ENCODE data around the gene SPTBN5.
A peak's percentile ranks its signal among the peaks of the same experiment; 100 is the strongest.

Gene SPTBN5

DNA sequence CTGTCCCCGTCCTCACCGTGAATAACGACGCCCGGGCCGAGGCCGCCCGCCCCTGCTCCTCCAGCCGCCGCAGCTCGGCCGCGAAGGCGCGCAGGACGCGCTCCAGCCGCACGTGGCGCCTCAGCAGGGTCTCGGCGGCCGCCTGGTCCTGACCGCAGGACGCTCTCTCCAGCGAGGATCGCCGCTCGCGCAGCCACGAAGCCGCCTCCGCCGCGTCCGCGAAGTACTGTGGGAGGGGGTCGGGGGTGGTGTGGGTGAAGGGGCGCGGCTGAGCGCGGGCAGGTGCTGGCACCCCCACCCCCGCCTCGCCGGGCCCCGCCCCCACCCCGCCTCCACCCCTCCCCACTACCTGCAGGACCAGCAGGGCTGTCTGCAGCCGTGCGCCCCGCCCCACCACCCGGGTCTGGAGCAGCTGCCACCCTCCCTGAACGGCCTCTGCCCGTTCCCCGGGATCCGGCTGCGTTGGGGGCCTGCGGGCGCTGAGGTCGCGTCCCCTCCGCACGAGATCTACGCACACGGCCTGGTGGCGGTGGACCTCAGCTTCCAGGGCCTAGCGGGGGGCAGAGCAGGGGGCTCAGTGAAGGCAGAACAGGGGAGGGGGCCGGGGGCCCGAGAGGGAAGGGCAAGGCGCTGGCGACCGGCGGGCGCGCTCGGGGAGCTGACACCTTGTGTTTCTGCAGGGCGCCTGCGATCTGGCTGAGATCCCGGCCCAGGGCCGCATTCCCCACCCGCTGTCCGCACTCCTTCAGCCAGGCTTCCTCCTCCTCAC, 11.7 kb downstream of the SPTBN5 start:
- no peak for DNase-seq

GRCh38 chr15:41881550-41881919, 12.3 kb downstream of the SPTBN5 start:
- no peak for DNase-seq

- no peak for DNase-seq
Measured at GRCh38 chr15:41881086-41881485, 12.8 kb downstream of the SPTBN5 start.

GRCh38 chr15:41880156-41880877, 13.5 kb downstream of the SPTBN5 start:
- DNase-seq, result no peak

DNA sequence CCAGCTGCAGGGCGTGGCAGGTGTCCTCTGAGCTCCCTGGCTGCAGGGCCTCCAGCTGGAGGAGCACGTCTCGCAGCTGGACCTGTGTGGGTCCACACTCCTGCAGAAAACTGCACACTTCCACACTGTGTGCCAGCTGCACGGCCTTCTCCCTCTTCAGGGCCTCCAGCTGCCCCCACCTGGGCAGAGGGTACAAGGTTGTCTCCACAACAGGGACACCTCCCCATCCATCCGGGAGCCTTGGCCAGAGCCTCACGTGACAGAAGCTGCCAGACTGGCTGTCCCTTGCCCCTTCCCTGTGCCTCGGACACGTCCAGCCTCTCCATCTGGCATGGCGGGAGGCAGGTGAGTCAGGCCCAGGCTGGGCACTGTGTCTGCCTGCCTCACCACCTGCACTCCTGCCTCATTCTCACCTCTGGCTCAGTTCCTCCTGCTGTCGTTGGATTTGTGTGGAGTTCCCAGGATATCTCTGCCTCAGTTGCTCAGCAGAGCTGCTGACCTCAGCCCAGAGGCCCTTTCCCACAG, 14.5 kb downstream of the SPTBN5 start:
- DNase-seq, result no peak

DNA sequence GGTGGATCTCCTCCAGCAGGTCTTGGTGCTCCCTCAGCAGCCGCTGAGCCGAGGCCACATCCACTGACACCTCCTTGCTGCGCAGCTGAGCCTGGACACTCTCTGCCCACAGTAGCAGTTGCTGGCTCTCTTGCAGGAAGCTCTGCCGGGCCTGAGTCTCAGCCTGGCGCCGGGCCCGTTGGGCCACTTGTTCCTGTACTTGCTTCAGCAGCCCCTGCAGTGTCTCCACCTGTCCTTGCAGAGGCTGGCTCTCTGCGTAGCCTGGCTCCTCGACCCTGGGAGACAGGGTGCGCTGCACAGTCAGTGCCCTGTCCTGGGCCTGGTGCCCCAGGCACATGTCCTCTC, 15.5 kb downstream of the SPTBN5 start:
- DNase-seq, result no peak

GRCh38 chr15:41877631-41878354, 16.1 kb downstream of the SPTBN5 start:
- DNase-seq, result no peak

DNA sequence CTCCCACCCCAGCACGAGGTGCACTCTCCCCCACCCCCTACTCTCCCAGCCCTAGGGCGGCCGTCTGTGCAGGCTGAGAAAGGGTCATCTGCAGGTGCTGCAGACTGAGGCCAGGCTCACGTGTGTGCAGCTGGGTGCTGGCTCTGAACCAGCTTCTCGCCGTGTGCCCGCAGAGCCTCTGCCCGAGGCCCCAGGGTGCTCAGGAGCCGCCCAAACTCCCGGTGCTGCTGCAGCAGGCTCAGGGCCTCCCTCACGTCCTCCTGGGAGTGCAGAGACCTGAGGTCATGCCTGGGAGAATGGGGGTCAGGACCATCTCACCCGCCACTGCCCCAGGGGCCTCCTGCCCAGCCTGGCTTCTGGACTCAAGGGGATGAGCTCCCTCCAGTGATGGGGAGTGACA, 17.2 kb downstream of the SPTBN5 start:
- no peak for DNase-seq

DNA sequence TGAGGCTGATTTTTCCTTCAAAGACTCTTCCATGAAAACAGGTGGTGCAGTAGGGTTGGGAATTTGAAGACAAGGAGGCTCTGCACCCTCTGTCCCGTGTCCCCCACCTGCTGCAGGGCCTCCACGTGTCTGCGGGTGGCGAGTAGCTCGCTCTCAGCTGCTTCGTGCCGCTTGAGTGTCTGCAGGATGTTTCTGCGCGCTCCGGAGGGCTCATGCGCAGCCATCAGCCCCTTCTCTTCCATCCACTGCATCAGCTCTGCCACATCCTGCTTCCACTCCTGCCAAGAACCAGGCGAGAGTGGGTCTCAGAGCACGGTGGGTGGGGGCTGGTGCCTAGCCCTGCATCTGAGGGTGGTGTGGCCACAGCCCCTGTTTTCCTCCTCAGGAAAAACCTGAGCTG, 17.8 kb downstream of the SPTBN5 start:
- no peak for DNase-seq

- DNase-seq, result no peak
Measured at GRCh38 chr15:41874736-41875135, 19.1 kb downstream of the SPTBN5 start.

DNA sequence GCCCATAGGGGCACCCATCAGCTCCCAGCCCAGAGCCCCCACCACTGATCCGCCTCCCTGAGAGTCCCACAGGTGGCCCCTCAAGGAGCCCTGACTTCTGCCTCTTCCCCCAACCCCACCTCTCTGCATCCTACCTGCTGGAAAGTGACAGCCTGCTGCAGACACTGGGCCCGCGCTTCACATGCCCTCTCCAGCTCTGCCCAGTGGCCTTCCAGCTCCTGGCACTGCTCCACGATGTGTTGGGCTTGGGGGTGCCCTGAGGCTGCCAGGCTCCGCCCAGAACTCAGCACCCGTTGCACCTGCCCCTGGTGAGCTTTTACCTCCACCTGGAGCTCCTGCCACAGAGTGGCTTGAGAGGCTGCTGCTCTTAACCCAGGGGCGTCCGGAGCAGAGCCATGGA, 20.1 kb downstream of the SPTBN5 start:
- no peak for DNase-seq

GRCh38 chr15:41872166-41872747, 21.6 kb downstream of the SPTBN5 start:
- DNase-seq, result no peak

DNA sequence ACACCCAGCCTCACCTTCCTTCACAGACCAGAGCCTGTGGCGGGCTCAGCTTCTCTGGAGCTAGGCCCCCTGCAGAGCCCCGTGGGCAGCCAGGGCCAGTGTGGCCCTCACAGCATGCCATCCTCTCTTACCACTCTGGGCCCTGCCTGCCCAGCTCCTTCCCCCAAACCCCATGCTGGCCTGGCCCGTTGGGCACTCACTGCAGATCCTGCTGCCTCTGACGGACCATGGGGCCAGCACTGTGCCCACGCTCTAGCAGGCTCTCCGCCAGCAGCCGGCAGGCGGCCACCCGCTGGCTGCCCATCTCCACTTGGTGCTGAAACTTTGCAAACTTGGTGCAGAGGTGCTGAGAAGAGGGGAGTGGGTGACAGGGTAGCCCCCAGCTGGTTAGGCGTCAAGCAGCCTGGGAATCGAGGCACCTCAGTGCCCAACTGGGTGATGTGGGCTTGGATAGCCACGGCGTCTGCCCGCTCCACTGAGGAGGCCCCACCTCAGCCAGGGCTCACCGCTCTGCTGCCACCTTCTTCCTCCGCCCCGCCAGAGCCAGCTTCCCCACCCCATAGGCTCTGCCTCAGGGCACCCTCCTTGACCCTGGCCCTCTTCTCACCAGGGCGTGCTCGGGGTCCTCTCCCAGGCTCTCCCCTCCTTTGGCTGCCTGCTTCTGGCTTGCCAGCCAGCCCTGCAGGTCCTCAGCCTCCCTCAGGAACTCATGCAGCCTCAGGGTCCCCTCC, 22.5 kb downstream of the SPTBN5 start:
- DNase-seq, result no peak

DNA sequence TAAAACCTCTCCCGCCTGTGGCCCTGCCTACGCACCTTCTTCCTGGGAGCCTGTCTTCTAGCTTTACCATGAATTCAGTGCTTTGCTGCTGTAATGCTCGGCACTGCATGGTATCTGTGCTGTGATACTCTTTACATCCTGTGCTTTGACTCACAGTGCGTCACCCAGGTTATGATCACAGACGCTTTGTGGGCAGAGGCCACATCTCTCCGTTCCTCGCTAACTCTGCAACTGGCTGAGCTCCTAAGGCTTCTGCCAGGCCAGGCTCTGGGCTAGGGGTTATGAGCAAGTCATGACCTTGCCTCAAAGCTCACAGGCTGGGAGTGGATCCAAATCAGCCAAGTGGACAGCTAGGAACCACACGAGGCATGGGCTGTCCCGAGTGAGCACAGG, 23.2 kb downstream of the SPTBN5 start:
- peak; percentile 63 for DNase-seq

- no peak for DNase-seq
Measured at GRCh38 chr15:41869770-41870688, 23.8 kb downstream of the SPTBN5 start.

- no peak for DNase-seq
Measured at GRCh38 chr15:41868321-41868720, 25.5 kb downstream of the SPTBN5 start.

DNA sequence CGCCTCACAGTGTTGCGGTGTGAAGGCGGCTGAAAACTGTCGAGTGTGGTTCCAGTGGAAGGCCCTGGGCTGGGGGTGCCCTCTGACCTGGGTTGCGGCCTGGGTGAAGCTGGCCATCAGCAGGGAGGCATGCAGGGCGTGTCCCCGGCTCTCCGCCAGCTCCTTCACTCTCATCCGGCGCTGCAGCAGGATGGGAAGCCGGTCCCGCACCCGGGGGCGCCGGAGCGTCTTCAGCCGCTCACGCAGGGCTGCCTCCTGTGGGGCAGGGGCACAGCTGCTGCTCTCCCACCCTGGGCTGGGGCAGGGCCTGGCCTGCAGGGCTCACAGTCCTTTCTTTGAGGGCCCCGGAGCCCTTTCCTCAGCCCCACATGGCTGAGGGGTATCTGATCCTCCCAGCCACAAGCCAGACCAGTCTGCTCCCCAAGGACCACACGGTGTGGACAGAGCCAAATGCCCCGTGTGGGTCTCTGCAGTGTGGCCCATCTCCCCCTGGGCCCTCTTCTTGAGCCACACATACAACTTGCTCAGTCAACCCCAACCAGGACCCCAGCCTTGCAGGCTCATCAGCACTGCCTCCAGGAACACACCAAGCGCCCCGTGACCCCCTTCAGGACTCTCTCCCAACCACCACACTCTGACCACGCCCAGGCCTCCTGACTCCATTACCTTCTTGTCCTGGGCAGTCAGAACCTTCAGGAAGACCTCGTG, 26.8 kb downstream of the SPTBN5 start:
- no peak for DNase-seq

DNA sequence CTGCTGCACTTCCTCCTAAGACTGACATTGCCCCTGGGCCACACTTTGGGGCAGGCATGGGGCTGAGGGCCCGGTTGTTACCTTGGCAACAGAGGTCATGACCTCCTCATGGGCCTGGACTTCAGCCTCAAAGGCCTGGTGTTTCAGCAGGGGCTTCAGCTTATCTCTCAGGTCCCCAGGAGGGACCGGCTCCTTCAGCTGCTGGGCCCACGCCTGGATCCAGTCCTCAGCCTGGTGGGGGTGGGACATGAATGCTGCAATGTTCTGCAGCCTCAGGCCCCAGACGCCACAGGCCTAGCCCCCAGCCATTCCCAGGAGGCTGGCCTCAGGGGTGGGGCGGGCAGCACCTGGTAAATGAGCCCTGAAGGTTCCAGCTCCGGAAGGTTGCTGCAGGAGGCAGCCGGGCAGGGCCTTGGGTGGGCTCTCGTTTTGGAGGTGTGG, 27.6 kb downstream of the SPTBN5 start:
- no peak for DNase-seq

DNA sequence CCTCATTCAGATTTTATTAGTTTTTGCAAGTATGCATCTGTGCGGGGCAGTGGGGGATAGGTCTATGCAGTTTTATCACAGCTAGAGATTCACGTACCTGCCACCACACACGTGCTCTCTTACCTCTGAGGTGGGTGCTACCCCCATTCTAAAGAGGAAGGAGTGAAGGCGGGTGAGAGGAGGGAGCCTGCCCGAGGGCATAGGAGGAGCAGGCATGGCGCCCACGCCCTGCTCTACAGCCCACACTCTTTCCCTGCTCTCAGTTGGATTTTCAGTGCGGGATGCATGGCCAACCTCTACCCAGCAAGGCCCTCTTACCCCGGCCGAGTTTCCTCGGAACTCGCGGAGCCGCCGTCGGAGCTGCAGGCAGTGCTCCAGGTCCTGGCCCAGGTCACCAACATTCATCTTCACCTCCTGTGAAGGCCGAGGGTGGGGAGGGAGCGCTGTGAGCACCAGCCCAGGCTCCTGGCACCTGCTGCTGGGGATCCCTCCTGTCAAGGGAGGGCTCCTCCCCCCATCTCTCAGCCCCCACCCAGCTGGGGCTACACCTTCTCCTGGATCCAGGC, 28.3 kb downstream of the SPTBN5 start:
- DNase-seq, result no peak

GRCh38 chr15:41862515-41863116, 31.2 kb downstream of the SPTBN5 start:
- no peak for DNase-seq

Data from activated CD4-positive, alpha-beta T cell treated with anti-CD3 and anti-CD28 coated beads, Interleukin-2, amount 50 U/mL, for 16 hours (primary cell).